Caco-2 (cell line): Measurements from ENCODE around the gene RAD51B. TPM values are rescaled to one million over a fixed set of nuclear protein-coding genes. Genes with fewer than 3 reads are reported as not detected.

ENCODE experiments used
- BruUV-seq: library from RNA; stranded (reverse); fragments of 400-500 nt; replicated peaks from 2 replicates; lab custom pipeline; 2021; lab: Mats Ljungman, UMichigan
- CTCF ChIA-PET: fragments of 300-600 bp; sonication (Branson Sonifier 250); formaldehyde crosslinking; loops from one replicate; lab custom pipeline; 2022; ENCODE audit warnings: antibody characterized with exemption; lab: Charles Lee
- POLR2A ChIA-PET: fragments of 300-600 bp; sonication (Branson Sonifier 250); formaldehyde crosslinking; loops from one replicate; lab custom pipeline; 2022; ENCODE audit warnings: antibody characterized with exemption; lab: Charles Lee
- DNase-seq, 2 experiments: peaks; one replicate each; pipeline versions ENCODE4 v3.0.0 to v3.0.0-alpha.2; 2020 to 2022
- H3K27me3 ChIP-seq: replicated peaks from 2 replicates; pipeline ENCODE4 v1.6.0; 2011; ENCODE audit warnings: low read length; ENCODE audit not compliant: control insufficient read depth, insufficient read depth
- H3K36me3 ChIP-seq: 2 replicates; pipeline ENCODE4 v1.5.1; 2011; ENCODE audit warnings: low read length; ENCODE audit not compliant: control insufficient read depth, insufficient read depth
- H3K4me1 ChIP-seq: fragments of 250-450 bp; sonication (Bioruptor Pico); 2 replicates; pipeline ENCODE4 v1.5.1; 2020; ENCODE audit warnings: mild to moderate bottlenecking
- H3K4me3 ChIP-seq: 2 replicates; pipeline ENCODE4 v1.5.1; 2011; ENCODE audit warnings: low read depth, mild to moderate bottlenecking, control low read depth, low read length
- H3K9me3 ChIP-seq: fragments of 250-450 bp; sonication (Bioruptor Pico); 2 replicates; pipeline ENCODE4 v1.5.1; 2020; ENCODE audit warnings: mild to moderate bottlenecking, moderate library complexity
- H3K27ac Mint-ChIP-seq: one replicate; pipeline ENCODE4 v1.8.0; 2022; ENCODE audit warnings: mixed read lengths; ENCODE audit not compliant: unreplicated experiment
- H3K27me3 Mint-ChIP-seq: one replicate; pipeline ENCODE4 v1.8.0; 2022; ENCODE audit warnings: mixed read lengths; ENCODE audit not compliant: insufficient read depth, unreplicated experiment
- H3K36me3 Mint-ChIP-seq: one replicate; pipeline ENCODE4 v1.8.0; 2022; ENCODE audit warnings: mild to moderate bottlenecking, mixed read lengths; ENCODE audit not compliant: insufficient read depth, unreplicated experiment
- H3K4me1 Mint-ChIP-seq: one replicate; pipeline ENCODE4 v1.8.0; 2022; ENCODE audit warnings: low read depth, mixed read lengths; ENCODE audit not compliant: unreplicated experiment
- H3K4me3 Mint-ChIP-seq: one replicate; pipeline ENCODE4 v1.8.0; 2022; ENCODE audit warnings: mild to moderate bottlenecking, moderate library complexity, mixed read lengths; ENCODE audit not compliant: unreplicated experiment
- H3K9me3 Mint-ChIP-seq: one replicate; pipeline ENCODE4 v1.8.0; 2022; ENCODE audit warnings: mixed read lengths; ENCODE audit not compliant: unreplicated experiment
- intact Hi-C: fragments of 100-400 bp; cut with micrococcal nuclease; formaldehyde crosslinking; loops from one replicate; pipeline ENCODE4 v1.10.0; 2022; ENCODE audit not compliant: unreplicated experiment
- total RNA-seq: library from RNA; stranded (reverse); gene quantifications from 2 replicates; pipeline ENCODE4 v1.2.3, GENCODE V29; 2022
- TF ChIP-seq, protein P1 (sequence below), 2 experiments: fragments of 200-600 bp in 1 of 2; IDR thresholded peaks; 1 replicate in 1 of 2; 2 replicates in 1 of 2; pipeline versions ENCODE4 v1.5.1 to v1.8.0; 2011 to 2022; ENCODE audit warnings: antibody characterized with exemption in 1 of 2, control low read depth in 1 of 2, inconsistent platforms in 1 of 2, low read depth in 1 of 2, low read length in 1 of 2, mild to moderate bottlenecking in 1 of 2, moderate library complexity in 1 of 2; ENCODE audit not compliant: insufficient read depth in 1 of 2, severe bottlenecking in 1 of 2, unreplicated experiment in 1 of 2

RAD51B gene
- total RNA-seq, 1 experiment from 2014 or later, result 16.7 TPM

DNA sequence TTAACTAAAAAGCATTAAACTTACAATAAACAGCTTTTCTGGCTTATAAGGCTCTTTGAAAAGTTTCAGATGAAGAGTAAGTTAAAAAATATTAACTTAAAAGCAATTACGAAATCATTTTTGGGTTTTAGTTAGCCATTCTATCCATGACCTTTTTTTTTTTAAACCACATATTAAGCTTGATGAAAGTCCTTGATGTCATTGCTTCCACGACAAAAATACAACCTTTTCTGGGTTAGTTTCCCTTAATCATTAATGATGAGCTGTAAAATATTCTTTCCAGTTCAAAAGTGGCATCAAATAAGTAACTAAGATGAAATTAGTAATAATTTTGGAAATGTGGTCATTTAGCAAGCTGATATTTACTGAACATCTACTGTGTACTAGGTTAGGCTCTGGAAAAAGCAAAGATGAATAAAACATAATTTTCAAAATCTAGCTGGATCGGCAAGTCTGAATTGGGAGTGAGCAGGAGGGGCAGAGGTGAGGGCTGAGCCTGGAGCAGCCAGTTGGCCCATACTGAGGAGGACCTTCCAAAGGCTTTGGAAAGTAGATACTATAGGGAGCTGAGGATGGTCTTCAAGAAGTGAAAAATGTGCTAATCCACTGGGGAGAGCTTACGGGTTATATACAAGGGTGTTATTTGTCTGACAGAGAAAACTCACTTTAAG lies 628.1 kb downstream of the RAD51B start:
- Histone ChIP-seq H3K4me1 (no peaks in the 10 kb centered on the region), H3K27me3 (no peaks in the 10 kb centered on the region), H3K9me3 (no peaks in the 10 kb centered on the region), H3K36me3 (no peaks in the 10 kb centered on the region; the same call in 1 of the 2 replicates), H3K4me3 (no peak overlapping the region)
- H3K36me3 Mint-ChIP-seq, result no peaks in the 10 kb centered on the region
- H3K27ac Mint-ChIP-seq, result no peak overlapping the region
- H3K9me3 Mint-ChIP-seq, result no peaks in the 10 kb centered on the region
- no TSS peak for BruUV-seq
- TF ChIP-seq, protein P1, sequence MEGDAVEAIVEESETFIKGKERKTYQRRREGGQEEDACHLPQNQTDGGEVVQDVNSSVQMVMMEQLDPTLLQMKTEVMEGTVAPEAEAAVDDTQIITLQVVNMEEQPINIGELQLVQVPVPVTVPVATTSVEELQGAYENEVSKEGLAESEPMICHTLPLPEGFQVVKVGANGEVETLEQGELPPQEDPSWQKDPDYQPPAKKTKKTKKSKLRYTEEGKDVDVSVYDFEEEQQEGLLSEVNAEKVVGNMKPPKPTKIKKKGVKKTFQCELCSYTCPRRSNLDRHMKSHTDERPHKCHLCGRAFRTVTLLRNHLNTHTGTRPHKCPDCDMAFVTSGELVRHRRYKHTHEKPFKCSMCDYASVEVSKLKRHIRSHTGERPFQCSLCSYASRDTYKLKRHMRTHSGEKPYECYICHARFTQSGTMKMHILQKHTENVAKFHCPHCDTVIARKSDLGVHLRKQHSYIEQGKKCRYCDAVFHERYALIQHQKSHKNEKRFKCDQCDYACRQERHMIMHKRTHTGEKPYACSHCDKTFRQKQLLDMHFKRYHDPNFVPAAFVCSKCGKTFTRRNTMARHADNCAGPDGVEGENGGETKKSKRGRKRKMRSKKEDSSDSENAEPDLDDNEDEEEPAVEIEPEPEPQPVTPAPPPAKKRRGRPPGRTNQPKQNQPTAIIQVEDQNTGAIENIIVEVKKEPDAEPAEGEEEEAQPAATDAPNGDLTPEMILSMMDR (IDR thresholded peaks at IDR 0.05; ENCODE audit: insufficient read depth in 1 of 2, low read depth in 1 of 2, low read length in 1 of 2, severe bottlenecking in 1 of 2, unreplicated experiment in 1 of 2), result no peak
- POLR2A ChIA-PET, result no interaction called here
- CTCF ChIA-PET, result interaction anchor here (0.7 kb wide), 1 partner anchor 197 kb away, joined by 3 read pairs; no protein-coding TSS in a partner anchor
- no peaks in the 10 kb centered on the region for H3K4me1 Mint-ChIP-seq
- DNase-seq, result no peak
- intact Hi-C loops, result no loop called here
- H3K4me3 Mint-ChIP-seq, result no peak overlapping the region
- H3K27me3 Mint-ChIP-seq, result no peaks in the 10 kb centered on the region

DNA sequence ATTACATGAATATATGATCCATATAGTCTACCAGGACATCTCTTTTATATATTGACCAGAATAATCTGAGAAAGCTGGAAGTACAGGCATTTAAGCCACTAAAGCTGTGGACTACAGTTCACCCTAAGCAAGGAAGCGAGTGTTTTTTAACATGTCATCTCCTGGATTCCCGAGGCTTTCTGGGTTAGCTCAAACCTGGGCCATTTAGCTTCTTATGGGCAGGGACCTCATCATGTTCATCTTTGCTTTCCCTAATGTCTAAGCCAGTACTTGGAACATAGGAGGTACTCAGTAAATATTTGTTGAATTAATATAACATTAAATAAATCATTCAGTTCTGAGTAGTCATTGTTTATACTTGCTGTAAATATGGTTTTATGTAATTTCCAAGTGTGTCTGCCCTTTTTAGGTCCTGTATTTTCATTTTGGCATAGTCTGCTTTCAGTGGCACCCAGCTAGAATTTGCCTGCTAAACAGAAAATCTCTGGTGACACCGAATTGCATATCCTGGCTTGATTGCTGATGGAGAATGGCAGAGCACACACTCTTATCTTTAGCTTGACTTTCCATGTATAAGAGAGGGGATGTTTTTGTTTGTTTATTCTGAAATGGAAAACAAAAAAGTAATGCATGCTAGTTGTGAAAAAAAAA lies 628.8 kb downstream of the RAD51B start:
- CTCF ChIA-PET, result no interaction called here
- H3K4me1 ChIP-seq, result no peaks in the 10 kb centered on the region
- no peaks in the 10 kb centered on the region for H3K4me1 Mint-ChIP-seq
- H3K4me3 ChIP-seq, result no peak overlapping the region
- no TSS peak for BruUV-seq
- H3K27me3 ChIP-seq, result no peaks in the 10 kb centered on the region
- intact Hi-C loops, result no loop called here
- TF ChIP-seq, protein P1 (IDR thresholded peaks at IDR 0.05; ENCODE audit: insufficient read depth in 1 of 2, low read depth in 1 of 2, low read length in 1 of 2, severe bottlenecking in 1 of 2, unreplicated experiment in 1 of 2), result no peak
- H3K36me3 ChIP-seq, result no peaks in the 10 kb centered on the region; the same call in 1 of the 2 replicates
- H3K27me3 Mint-ChIP-seq, result no peaks in the 10 kb centered on the region
- no peak for DNase-seq
- H3K9me3 Mint-ChIP-seq, result no peaks in the 10 kb centered on the region
- no peaks in the 10 kb centered on the region for H3K9me3 ChIP-seq
- H3K4me3 Mint-ChIP-seq, result no peak overlapping the region
- H3K27ac Mint-ChIP-seq, result no peak overlapping the region
- POLR2A ChIA-PET, result no interaction called here
- no peaks in the 10 kb centered on the region for H3K36me3 Mint-ChIP-seq

DNA sequence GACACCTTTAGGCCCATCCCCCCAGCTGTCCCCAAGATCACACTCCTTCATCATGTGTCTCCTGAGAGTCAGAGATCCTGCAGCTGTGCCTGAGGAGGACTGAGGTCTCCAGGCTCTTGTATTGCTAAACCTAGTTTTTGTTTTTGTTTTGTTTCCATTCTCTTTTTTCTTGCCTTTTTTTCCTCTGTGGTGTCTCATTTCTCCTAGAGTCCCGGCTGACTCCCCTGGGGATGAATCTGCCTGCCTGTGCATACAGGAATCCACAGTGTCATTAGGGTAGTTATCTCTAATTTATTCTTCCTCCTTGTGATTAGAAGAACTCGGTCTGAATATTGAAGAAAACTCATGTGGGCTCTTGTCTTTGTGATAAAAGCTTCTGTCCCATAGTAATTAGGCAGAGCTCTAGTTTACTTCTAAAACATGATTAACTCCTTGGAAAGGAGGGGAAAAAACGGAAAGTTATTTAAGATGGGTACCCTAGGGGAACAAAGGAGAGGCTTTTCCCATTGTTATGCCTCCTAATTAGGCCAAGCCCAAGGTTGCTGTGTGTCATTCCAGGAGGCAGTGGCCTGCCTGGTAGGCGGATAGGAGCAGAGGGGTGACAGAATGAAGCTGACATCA lies 630.1 kb downstream of the RAD51B start:
- ChIA-PET POLR2A (no interaction called here), CTCF (no interaction called here)
- H3K36me3 ChIP-seq, result no peaks in the 10 kb centered on the region; the same call in 1 of the 2 replicates
- no peaks in the 10 kb centered on the region for H3K9me3 Mint-ChIP-seq
- H3K4me3 Mint-ChIP-seq, result no peak overlapping the region
- H3K4me1 Mint-ChIP-seq, result peaks cover 11% of the 10 kb centered on the region
- H3K27ac Mint-ChIP-seq, result no peak overlapping the region
- intact Hi-C loops, result no loop called here
- no peaks in the 10 kb centered on the region for H3K27me3 Mint-ChIP-seq
- H3K9me3 ChIP-seq, result no peaks in the 10 kb centered on the region
- H3K27me3 ChIP-seq, result no peaks in the 10 kb centered on the region
- DNase-seq, result no peak
- BruUV-seq, result no TSS peak
- no peaks in the 10 kb centered on the region for H3K36me3 Mint-ChIP-seq
- TF ChIP-seq, protein P1 (IDR thresholded peaks at IDR 0.05; ENCODE audit: insufficient read depth in 1 of 2, low read depth in 1 of 2, low read length in 1 of 2, severe bottlenecking in 1 of 2, unreplicated experiment in 1 of 2), result no peak
- no peaks in the 10 kb centered on the region for H3K4me1 ChIP-seq
- H3K4me3 ChIP-seq, result no peak overlapping the region
